Naive B cell (primary cell): ENCODE measurements around the gene ATG16L2. TPM values are rescaled to one million over a fixed set of nuclear protein-coding genes. Genes with fewer than 3 reads are reported as not detected.

ENCODE experiments used
- ATAC-seq, 2 donors: fragments of 150-1000 bp; cut with Tn5 transposase; 2 replicates each; pipeline ENCODE4 v1.10.0; 2021; ENCODE audit warnings: low read depth in 2 of 2, mild to moderate bottlenecking in 2 of 2, moderate library complexity in 2 of 2
- DNase-seq: peaks from one replicate; pipeline ENCODE4 v3.0.0; 2022
- H3K27ac Mint-ChIP-seq, 6 donors: one replicate each; pipeline ENCODE4 v1.8.0; 2020 to 2022; ENCODE audit warnings: mild to moderate bottlenecking in 6 of 6, mixed read lengths in 6 of 6, moderate library complexity in 5 of 6, inconsistent platforms in 2 of 6
- H3K27me3 Mint-ChIP-seq, 3 donors: one replicate each; pipeline ENCODE4 v1.8.0; 2021 to 2022; ENCODE audit warnings: mixed read lengths in 3 of 3, mild to moderate bottlenecking in 1 of 3
- H3K36me3 Mint-ChIP-seq, 2 donors: one replicate each; pipeline ENCODE4 v1.8.0; 2020 to 2022; ENCODE audit warnings: mixed read lengths in 2 of 2, inconsistent platforms in 1 of 2, mild to moderate bottlenecking in 1 of 2
- H3K4me1 Mint-ChIP-seq, 3 donors: one replicate each; pipeline ENCODE4 v1.8.0; 2020 to 2022; ENCODE audit warnings: mixed read lengths in 3 of 3, inconsistent platforms in 1 of 3, mild to moderate bottlenecking in 1 of 3, moderate library complexity in 1 of 3
- H3K4me3 Mint-ChIP-seq, 8 donors: one replicate each; pipeline ENCODE4 v1.8.0; 2020 to 2022; ENCODE audit warnings: mild to moderate bottlenecking in 8 of 8, mixed read lengths in 8 of 8, moderate library complexity in 8 of 8, inconsistent platforms in 2 of 8
- H3K9me3 Mint-ChIP-seq, 7 donors: one replicate each; pipeline ENCODE4 v1.8.0; 2020 to 2022; ENCODE audit warnings: mixed read lengths in 7 of 7, mild to moderate bottlenecking in 5 of 7, inconsistent platforms in 2 of 7, moderate library complexity in 1 of 7
- polyA plus RNA-seq, 6 donors: library from polyadenylated mRNA; unstranded; fragments of 300-500 nt; fragmentation: Illumina TruSeq; gene quantifications; one replicate each; pipeline ENCODE4 v1.2.3, GENCODE V29; 2021; ENCODE audit warnings: low read depth in 6 of 6

Gene ATG16L2
- 10 to 100 TPM; 19.1 to 35.5 (median 21.3) TPM for polyA plus RNA-seq

- Mint-ChIP-seq H3K4me1 (peaks cover 50 to 56% (median 50%) of the 10 kb centered on the region in 3 donors), H3K36me3 (peaks cover 17 to 23% of the 10 kb centered on the region in 2 donors), H3K27me3 (no peaks in the 10 kb centered on the region), H3K27ac (peak within 1 kb of the TSS; percentile 96 to 100 (median 98)), H3K4me3 (peak within 1 kb of the TSS; percentile 96 to 100 (median 98)), H3K9me3 (no peaks in the 10 kb centered on the region)
- ATAC-seq (peak; percentile 74 to 76), DNase-seq (peak; percentile 94)
Observed at GRCh38 chr11:72814286-72815109, at the start of gene ATG16L2. Gene ATG16L2 (plus strand): TSS chr11:72814411. CDS start chr11:72814446, 35 bp downstream.

- ATAC-seq (no peak), DNase-seq (no peak)
- Mint-ChIP-seq H3K4me1 (peaks cover 21 to 27% (median 25%) of the 10 kb centered on the region in 3 donors), H3K36me3 (no peaks in the 10 kb centered on the region), H3K27me3 (no peaks in the 10 kb centered on the region), H3K9me3 (no peaks in the 10 kb centered on the region), H3K27ac (peak overlapping the region in 1 of 6 donors; percentile 34), H3K4me3 (no peak overlapping the region)
Observed at GRCh38 chr11:72764503-72764902, 49.7 kb upstream of the ATG16L2 start.

- peaks cover 21 to 27% (median 25%) of the 10 kb centered on the region in 3 donors for H3K4me1 Mint-ChIP-seq
Observed at GRCh38 chr11:72766152-72766902, 47.9 kb upstream of the ATG16L2 start.

GRCh38 chr11:72767203-72768062 lies 46.8 kb upstream of the ATG16L2 start:
- Mint-ChIP-seq H3K27ac (peak overlapping the region in 1 of 6 donors; percentile 86), H3K4me3 (no peak overlapping the region), H3K27me3 (no peaks in the 10 kb centered on the region), H3K4me1 (peaks cover 22 to 23% (median 23%) of the 10 kb centered on the region in 3 donors), H3K9me3 (no peaks in the 10 kb centered on the region), H3K36me3 (peaks cover 0 to 5% of the 10 kb centered on the region in 2 donors)
- DNase-seq: no peak
- no peak for ATAC-seq

More at GRCh38 chr11:72766152-72766902, 47.9 kb upstream of the ATG16L2 start:
- no peak overlapping the region for H3K4me3 Mint-ChIP-seq
- H3K36me3 Mint-ChIP-seq: no peaks in the 10 kb centered on the region
- no peak for DNase-seq
- no peaks in the 10 kb centered on the region for H3K27me3 Mint-ChIP-seq
- H3K27ac Mint-ChIP-seq: peak overlapping the region in 3 of 6 donors; percentile 5 to 39 (median 26)
- H3K9me3 Mint-ChIP-seq: no peaks in the 10 kb centered on the region
- no peak for ATAC-seq

GRCh38 chr11:72768581-72768980 lies 45.6 kb upstream of the ATG16L2 start:
- Mint-ChIP-seq H3K36me3 (peaks cover 0 to 10% of the 10 kb centered on the region in 2 donors), H3K27me3 (no peaks in the 10 kb centered on the region), H3K9me3 (no peaks in the 10 kb centered on the region), H3K4me3 (no peak overlapping the region), H3K27ac (peak overlapping the region in 2 of 6 donors; percentile 56 to 85), H3K4me1 (peaks cover 12 to 18% (median 18%) of the 10 kb centered on the region in 3 donors)
- DNase-seq (no peak), ATAC-seq (no peak)

- H3K27me3 Mint-ChIP-seq: no peaks in the 10 kb centered on the region
- H3K9me3 Mint-ChIP-seq: no peaks in the 10 kb centered on the region
- ATAC-seq: no peak
- H3K4me3 Mint-ChIP-seq: no peak overlapping the region
- H3K36me3 Mint-ChIP-seq: peaks cover 0 to 10% of the 10 kb centered on the region in 2 donors
- peak overlapping the region in 2 of 6 donors; percentile 75 to 93 for H3K27ac Mint-ChIP-seq
- H3K4me1 Mint-ChIP-seq: peaks cover 11 to 20% (median 19%) of the 10 kb centered on the region in 3 donors
- DNase-seq: no peak
Observed at GRCh38 chr11:72769680-72770079, 44.5 kb upstream of the ATG16L2 start.

GRCh38 chr11:72770799-72771198 lies 43.4 kb upstream of the ATG16L2 start:
- no peaks in the 10 kb centered on the region for H3K9me3 Mint-ChIP-seq
- no peak for ATAC-seq
- H3K4me1 Mint-ChIP-seq: peaks cover 18 to 27% (median 24%) of the 10 kb centered on the region in 3 donors
- peaks cover 0 to 10% of the 10 kb centered on the region in 2 donors for H3K36me3 Mint-ChIP-seq
- H3K27me3 Mint-ChIP-seq: no peaks in the 10 kb centered on the region
- peak overlapping the region in 3 of 6 donors; percentile 17 to 70 (median 35) for H3K27ac Mint-ChIP-seq
- DNase-seq: no peak
- no peak overlapping the region for H3K4me3 Mint-ChIP-seq

- H3K4me1 Mint-ChIP-seq: peaks cover 21 to 34% (median 24%) of the 10 kb centered on the region in 3 donors
- peaks cover 0 to 10% of the 10 kb centered on the region in 2 donors for H3K36me3 Mint-ChIP-seq
- peak overlapping the region in 1 of 6 donors; percentile 70 for H3K27ac Mint-ChIP-seq
- no peak for DNase-seq
- H3K27me3 Mint-ChIP-seq: no peaks in the 10 kb centered on the region
- ATAC-seq: no peak
- H3K9me3 Mint-ChIP-seq: no peaks in the 10 kb centered on the region
- H3K4me3 Mint-ChIP-seq: no peak overlapping the region
Observed at GRCh38 chr11:72771507-72771906, 42.7 kb upstream of the ATG16L2 start.

GRCh38 chr11:72772059-72772458 lies 42.2 kb upstream of the ATG16L2 start:
- peak overlapping the region in 2 of 6 donors; percentile 8 to 95 for H3K27ac Mint-ChIP-seq
- H3K36me3 Mint-ChIP-seq: peaks cover 0 to 10% of the 10 kb centered on the region in 2 donors
- no peak overlapping the region for H3K4me3 Mint-ChIP-seq
- H3K4me1 Mint-ChIP-seq: peaks cover 24 to 39% (median 25%) of the 10 kb centered on the region in 3 donors
- DNase-seq: no peak
- no peaks in the 10 kb centered on the region for H3K9me3 Mint-ChIP-seq
- H3K27me3 Mint-ChIP-seq: no peaks in the 10 kb centered on the region
- ATAC-seq: no peak

- Mint-ChIP-seq H3K27me3 (no peaks in the 10 kb centered on the region), H3K4me1 (peaks cover 28 to 51% (median 32%) of the 10 kb centered on the region in 3 donors), H3K4me3 (no peak overlapping the region), H3K27ac (peak overlapping the region in 1 of 6 donors; percentile 57), H3K36me3 (peaks cover 0 to 10% of the 10 kb centered on the region in 2 donors), H3K9me3 (no peaks in the 10 kb centered on the region)
- ATAC-seq (no peak), DNase-seq (no peak)
Observed at GRCh38 chr11:72773291-72773690, 40.9 kb upstream of the ATG16L2 start.

GRCh38 chr11:72773696-72774095 lies 40.5 kb upstream of the ATG16L2 start:
- no peak for DNase-seq
- no peaks in the 10 kb centered on the region for H3K9me3 Mint-ChIP-seq
- no peak for ATAC-seq
- H3K4me1 Mint-ChIP-seq: peaks cover 24 to 49% (median 34%) of the 10 kb centered on the region in 3 donors
- H3K36me3 Mint-ChIP-seq: peaks cover 0 to 10% of the 10 kb centered on the region in 2 donors
- H3K4me3 Mint-ChIP-seq: no peak overlapping the region
- no peaks in the 10 kb centered on the region for H3K27me3 Mint-ChIP-seq
- peak overlapping the region in 2 of 6 donors; percentile 57 to 60 for H3K27ac Mint-ChIP-seq

- Mint-ChIP-seq H3K4me1 (peaks cover 25 to 55% (median 40%) of the 10 kb centered on the region in 3 donors), H3K9me3 (no peaks in the 10 kb centered on the region), H3K27ac (peak overlapping the region in 1 of 6 donors; percentile 27), H3K36me3 (peaks cover 0 to 10% of the 10 kb centered on the region in 2 donors), H3K27me3 (no peaks in the 10 kb centered on the region), H3K4me3 (no peak overlapping the region)
- ATAC-seq (no peak), DNase-seq (no peak)
Observed at GRCh38 chr11:72774499-72774898, 39.7 kb upstream of the ATG16L2 start.
